ENCODE measurements around the gene OR2V1. TPM values are rescaled to one million over a fixed set of nuclear protein-coding genes. Genes with fewer than 3 reads are reported as not detected.
"Not testable (repeated sequence)": the region's sequence is repeated elsewhere in the genome, so short reads cannot be mapped to it uniquely, and the experiment has no call there.

The OR2V1 gene
- total and polyA plus RNA-seq, 2 of the 4 experiments (the other 2 are of a cell fraction): not detected

GRCh38 chr5:181130081-181130480, 888 bp downstream of the OR2V1 start:
- H4K8ac ChIP-seq (ENCODE audit: low read depth in 2 of 2, low read length in 2 of 2); H3K4me1 ChIP-seq (ENCODE audit: control insufficient read depth, insufficient read depth, low read length); H2BK15ac ChIP-seq (ENCODE audit: low read depth, low read length); H3K4ac ChIP-seq (ENCODE audit: low read depth, low read length); H3K18ac ChIP-seq (ENCODE audit: low read depth, low read length); H3K9me1 ChIP-seq (ENCODE audit: insufficient read depth, low read length); intact Hi-C loops (cut with micrococcal nuclease); H3K9ac ChIP-seq (ENCODE audit: low read depth, low read length); H3K56ac ChIP-seq (ENCODE audit: extremely low read depth, insufficient read depth, low read length); H2AK5ac ChIP-seq (ENCODE audit: low read depth, low read length); H2BK20ac ChIP-seq (ENCODE audit: low read depth, low read length); H3K9me3 ChIP-seq (ENCODE audit: control insufficient read depth, insufficient read depth, low read length); H4K91ac ChIP-seq (ENCODE audit: insufficient read depth, low read depth, low read length); H2AK9ac ChIP-seq (replicated peaks; ENCODE audit: low read depth, low read length, poor library complexity); H3K36me3 ChIP-seq (ENCODE audit: control insufficient read depth, insufficient read depth, low read length); H3K27me3 ChIP-seq (ENCODE audit: control insufficient read depth, insufficient read depth, low read length); POLR2A ChIA-PET (ENCODE audit: unreplicated experiment); in situ Hi-C loops (cut with MboI; ENCODE audit: low sequenced_read_pairs); dilution Hi-C loops (cut with HindIII; ENCODE audit: low sequenced_read_pairs, unreplicated experiment); DNase-seq; H3K23ac ChIP-seq (ENCODE audit: low read depth, low read length); H3K4me2 ChIP-seq (ENCODE audit: low read depth, low read length); H2BK120ac ChIP-seq (ENCODE audit: low read depth, low read length); H4K20me1 ChIP-seq (ENCODE audit: insufficient read depth, low read length); H4K5ac ChIP-seq (ENCODE audit: low read depth, low read length); H3K14ac ChIP-seq (replicated peaks; ENCODE audit: low read depth, low read length); BruUV-seq (replicated peaks); ATAC-seq (ENCODE audit: low read depth); H3K4me3 ChIP-seq (ENCODE audit: insufficient read depth, low read depth, low read length); CTCF ChIA-PET; H3K27ac ChIP-seq (ENCODE audit: insufficient read depth, low read length); H2BK5ac ChIP-seq (ENCODE audit: low read depth, low read length, poor library complexity, severe bottlenecking); H3K79me1 ChIP-seq (ENCODE audit: low read depth in 1 of 2, low read length in 2 of 2); H2AFZ ChIP-seq (replicated peaks; ENCODE audit: low read length, poor library complexity): not testable (repeated sequence)
- WGBS, 2 experiments (ENCODE audit: extremely low coverage in 2 of 2, insufficient read length in 1 of 2): no CpG with 5 or more reads among the region's 9 CpGs
